GM18517 (cell line): ENCODE data around the gene CUX1.

Experiments used
- ATAC-seq: cut with Tn5 transposase; IDR thresholded peaks from one replicate; pipeline ENCODE4 v1.9.1; 2021; ENCODE audit warnings: mild to moderate bottlenecking, moderate library complexity; ENCODE audit not compliant: unreplicated experiment

The CUX1 gene

DNA sequence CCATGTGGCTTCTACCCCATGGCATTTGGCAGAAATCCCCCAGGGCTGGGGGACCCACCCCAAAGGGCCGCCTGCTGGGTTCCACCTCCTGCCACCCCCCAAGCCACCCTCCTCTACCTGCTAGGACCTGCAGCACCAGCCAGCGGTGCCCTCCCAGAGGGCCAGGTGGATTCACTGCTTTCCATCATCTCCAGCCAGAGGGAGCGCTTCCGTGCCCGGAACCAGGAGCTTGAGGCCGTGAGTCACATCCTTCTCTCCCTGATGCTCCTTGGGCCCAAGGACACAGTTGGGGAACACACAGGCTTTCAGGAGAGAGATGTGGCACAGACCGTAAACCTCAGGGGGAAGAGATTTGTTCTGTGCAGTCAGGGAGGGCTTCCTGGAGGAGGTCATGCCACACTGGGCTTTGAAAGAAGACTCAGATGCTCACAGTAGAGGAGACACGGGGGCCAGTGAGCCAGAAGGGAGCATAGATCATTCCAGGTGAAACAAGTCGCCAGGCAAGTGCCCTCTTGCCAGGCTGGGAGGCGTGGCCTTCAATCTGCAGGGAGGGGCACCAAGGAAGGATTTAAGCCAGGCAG, 457.8 kb downstream of the CUX1 start:
- no peak for ATAC-seq

DNA sequence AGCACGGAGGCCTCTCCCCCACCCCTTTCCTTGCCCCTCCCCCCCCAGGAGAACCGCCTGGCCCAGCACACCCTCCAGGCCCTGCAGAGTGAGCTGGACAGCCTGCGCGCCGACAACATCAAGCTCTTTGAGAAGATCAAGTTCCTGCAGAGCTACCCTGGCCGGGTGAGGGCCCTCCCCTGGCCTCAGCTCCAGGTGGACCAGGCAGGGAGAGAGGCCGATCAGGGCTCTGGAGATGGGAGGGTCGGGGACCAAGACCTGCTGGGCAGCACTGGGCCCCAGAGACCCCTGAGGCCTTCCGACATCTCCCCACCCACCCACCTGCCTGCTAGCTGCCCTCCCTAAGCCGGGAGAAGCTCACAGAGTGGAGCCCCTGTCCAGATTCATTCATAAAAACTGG, 460.5 kb downstream of the CUX1 start:
- no peak for ATAC-seq

DNA sequence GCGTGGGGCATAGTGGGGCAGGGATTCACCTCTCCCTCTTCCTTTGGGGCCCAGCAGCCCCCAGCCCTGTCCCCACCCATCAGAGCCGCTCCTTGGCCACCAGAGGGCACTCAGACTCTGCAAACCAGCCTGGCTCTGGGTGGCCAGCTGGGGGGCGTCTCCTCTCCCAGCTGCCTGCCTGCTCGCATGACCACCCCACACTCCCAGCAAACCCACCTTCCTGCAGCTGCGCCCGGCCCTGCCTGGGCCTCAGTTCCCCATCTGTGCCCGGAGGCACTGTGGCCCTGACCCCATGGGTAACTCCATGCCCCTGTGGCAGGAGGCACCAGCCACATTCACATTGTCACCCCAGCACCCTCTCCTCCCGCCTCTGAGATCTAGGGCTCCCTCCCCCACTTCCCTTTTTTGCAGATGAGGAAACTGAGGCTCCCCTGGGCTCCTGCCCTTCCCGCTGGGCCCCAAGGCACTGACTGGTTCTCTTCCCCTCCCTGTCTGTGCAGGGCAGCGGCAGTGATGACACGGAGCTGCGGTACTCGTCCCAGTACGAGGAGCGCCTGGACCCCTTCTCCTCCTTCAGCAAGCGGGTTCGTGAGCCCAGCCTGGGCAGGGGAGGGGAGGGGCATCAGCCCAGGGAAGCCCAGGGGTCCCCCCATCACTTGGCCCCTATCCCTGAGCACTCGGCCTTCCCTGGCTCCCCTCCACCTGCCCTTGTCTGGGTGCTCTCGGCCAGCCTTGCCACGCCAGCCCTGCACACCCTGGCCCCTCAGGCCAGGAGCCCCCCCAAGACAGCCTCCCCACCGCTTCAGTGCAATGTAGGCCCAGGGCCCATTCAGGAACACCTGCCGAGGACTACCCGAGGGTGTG, 462.3 kb downstream of the CUX1 start:
- ATAC-seq, result peak; percentile 47

DNA sequence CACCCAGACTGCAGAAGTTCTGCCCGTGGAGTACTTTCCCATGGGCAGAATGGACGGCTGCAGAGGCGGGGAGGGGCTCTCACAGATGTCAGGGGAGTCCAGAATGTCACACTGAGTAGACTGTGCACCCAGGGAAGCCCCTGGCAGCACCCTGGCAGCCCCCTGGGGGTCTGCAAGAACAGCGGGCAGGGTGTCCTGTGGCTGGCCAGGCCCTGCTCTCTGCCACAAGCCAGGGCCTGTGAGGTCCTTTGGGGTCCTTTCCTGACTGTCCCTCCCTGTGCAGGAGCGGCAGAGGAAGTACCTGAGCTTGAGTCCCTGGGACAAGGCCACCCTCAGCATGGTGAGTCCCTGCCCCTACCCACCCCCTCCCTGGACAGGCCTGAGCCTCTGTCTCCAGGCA, 463.1 kb downstream of the CUX1 start:
- ATAC-seq, result no peak

DNA sequence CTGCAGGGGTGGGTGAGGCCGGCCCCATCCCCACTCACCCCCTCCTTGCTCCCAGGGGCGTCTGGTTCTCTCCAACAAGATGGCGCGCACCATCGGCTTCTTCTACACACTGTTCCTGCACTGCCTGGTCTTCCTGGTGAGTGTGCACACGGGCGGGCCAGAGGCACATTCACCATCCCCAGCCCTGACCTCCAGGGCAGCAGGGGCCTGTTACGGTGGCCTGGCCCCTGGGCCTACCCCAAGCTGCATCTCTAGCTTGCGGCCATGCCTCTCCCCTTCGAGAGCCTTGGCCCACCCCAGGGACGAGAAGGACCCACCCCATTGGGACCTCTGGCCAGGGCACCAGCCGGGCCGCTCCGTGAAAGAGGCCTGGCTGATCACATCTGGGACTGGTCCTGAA, 464.4 kb downstream of the CUX1 start:
- no peak for ATAC-seq

DNA sequence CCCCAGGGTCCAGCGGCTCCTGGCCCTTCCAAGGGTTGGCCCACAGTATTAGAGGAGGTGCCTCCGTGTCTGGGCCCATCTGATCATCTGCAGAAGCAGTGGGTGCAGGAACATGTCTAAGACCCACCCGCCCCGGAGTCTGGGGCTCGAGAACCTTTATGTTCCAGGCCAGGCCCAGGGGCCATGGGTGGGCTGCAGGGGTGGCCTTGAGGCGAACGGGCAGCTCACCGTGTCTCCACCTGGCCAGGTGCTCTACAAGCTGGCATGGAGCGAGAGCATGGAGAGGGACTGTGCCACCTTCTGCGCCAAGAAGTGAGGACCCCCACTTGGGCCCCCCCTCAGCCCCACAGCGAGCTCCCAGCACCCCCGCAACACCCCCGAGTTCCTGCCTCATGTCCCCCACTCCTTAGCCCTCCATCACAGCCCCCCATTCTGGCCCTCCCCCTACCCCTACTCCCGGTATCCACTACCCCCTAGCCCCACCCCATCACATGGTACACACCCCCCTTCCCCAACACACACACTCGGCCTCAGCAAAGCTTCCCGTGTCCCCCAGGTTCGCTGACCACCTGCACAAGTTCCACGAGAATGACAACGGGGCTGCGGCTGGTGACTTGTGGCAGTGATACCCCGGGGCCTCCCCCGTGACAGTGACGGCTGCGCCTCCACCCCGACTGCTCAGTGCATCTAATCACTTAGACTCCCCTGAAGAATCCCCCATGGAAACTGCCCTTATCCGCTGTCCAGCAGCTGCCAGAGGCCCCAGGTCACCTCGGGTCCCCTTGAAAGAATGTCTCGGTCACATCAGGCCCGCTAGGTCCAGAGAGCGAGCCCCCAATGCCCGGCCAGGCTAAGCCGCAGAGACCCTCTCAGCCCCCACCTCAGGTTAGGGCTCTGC, 465.3 kb downstream of the CUX1 start:
- ATAC-seq, result no peak

DNA sequence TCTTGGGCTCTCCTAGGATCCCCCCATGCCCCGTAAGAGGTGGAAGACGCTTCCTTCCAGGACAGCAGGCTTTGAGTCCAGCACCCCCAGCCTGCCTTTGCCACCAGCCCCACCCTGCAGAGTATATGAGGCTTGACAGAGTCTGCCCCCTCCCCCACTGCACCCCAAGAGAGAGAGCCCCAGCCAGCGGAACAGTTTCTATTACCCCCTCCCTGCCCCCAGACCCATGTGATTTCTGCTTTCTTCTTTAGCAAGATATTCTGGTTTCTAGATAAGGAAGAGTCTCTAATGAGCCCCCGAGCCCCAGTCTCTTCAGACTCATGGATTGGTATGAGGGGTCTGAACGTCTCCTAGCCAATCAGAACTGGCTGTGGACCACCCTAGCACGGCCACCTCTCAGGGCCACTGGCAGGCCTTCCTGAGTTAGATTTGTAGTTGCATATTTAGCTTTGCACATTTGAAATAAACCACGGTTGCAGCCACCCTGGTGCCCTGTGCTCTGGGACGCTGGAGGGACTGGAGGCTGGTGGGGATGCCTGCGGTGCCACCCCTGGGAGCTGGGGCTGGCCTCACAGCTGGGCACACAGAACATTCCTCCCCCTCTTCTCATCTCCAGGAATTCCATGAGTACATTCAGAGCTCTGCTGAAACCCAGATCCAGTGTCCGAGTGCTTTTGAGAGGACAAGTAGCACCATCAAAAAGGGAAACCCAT, 466.2 kb downstream of the CUX1 start:
- ATAC-seq, result no peak

DNA sequence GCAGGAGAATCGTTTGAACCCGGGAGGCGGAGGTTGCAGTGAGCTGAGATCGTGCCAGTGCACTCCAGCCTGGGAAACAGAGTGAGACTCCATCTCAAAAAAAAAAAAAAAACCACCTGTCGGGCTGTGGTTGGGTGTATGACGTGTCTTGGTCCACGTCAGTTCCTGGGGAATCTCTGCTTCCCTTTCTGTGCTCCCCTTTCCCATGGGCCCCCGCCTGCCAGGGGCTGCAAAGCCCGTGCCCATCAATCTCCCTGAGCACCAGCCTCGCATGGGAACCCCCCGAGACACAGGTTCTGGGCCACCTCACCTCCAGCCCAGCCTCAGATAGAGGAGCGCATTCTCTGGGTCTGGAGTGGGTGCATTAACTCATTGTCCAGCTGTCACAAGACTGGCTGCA, 467.0 kb downstream of the CUX1 start:
- no peak for ATAC-seq

DNA sequence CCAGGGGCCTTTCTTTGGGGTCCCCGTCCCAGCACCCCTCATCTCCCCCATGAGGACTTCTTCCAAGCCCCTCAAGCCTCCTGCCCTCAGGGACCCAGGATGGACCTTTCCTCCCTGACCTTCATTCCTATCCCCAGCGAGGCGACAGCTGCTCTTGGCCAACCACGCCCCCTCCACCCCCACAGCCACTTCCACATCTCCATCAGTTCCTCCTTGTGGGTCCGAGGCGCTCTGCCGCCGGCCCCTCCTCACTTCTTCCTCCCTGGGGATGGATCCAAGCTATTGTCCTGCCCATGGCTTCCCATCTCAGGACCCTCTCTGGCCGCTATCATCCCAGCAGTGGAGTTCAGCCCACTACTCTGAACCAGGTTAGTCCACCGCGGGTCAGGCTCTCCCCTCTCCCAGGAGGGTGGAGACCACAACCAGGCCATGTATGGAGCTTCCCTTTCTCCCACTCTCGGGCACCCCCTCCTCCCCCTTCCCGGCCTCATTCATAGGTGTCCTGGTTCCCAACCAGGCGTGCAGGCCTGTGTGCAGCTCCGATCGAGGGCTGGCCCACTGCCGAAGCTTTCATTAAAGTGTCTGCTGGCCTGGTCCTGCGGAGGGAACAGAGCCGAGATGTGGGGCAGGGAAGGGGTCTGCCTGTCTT, 467.6 kb downstream of the CUX1 start:
- ATAC-seq, result no peak

DNA sequence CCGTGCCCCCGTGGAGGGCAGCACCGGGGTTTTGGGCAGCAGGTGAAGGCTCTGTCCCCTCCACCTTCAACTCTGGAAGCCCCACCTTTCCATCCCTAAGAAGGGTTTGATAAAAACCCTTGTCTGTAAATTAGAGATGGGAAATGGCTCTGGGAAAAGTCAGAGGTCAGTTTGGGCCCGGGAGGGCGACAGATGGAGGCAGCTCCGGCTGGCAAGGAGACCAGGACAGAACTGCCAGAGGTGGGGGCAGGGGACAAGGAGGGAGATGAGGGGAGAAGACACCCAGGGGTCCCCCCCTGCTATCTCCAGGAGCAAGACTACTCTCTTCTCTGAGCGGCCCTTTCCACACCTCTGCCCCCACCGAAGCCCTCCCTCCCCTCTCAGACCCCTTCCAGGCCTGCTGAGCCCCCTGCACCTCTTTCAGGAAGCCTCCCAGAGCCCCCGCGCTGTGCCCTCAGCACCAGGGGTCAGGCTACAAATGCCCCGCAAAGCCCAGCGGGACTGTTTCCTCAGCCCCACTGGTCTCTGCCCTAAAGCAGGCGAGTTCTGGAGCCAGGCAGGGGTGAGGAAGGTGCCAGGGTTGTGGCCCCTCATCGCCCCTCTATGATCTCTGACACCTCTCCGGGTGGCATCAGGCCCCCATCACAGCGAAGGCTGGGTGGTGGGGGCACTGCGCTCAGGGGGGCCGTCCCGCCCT, 468.3 kb downstream of the CUX1 start:
- ATAC-seq, result no peak

DNA sequence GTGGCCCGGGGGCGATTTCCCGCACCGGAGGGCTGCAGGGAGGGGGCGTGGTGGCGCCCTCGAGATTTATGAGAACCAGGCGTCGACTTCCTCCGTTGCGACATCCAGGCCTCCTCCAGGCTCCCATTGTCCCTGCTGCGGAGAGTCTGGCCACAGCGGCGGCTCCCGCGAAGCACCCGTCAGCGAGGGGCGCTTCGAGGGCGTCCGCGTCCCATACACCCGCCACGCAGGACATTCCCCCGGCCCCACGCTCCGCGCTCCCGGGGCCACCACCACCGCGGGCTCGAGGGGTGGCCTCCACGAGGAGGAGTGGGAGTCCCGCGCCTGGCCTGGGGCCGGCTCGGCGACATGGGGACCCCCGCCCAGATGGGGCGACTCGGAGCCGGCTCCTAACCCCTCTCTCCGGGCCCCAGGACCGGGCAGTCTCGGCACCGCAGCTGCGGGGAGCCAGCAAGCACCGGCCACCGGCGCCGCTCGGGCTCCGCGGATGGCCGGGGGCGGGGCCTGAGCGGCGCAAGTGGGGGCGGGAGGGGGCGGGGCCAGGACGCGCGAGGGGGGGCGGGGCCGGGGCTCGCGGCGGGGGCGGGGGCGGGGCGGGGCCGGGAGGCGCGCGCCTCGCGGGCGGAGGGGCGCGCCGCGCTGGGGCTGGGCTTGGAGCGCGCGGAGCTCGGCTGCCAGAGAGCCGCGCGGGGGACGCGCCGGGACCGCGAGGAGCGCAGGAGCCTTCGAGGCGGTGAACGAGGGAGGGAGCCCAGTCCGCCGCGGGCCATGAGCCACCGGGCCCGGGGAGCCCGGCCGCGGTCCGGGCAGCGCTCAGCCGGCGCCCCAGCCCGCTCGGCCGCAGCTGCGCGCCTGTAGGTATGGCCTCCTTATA, 469.0 kb downstream of the CUX1 start, which contains the start of gene SH2B2:
SH2B2 (plus strand) TSS at position 632 of the 874 bp plus-strand sequence. CDS start 13,683 bp downstream, outside the sequence.
- ATAC-seq, result no peak

DNA sequence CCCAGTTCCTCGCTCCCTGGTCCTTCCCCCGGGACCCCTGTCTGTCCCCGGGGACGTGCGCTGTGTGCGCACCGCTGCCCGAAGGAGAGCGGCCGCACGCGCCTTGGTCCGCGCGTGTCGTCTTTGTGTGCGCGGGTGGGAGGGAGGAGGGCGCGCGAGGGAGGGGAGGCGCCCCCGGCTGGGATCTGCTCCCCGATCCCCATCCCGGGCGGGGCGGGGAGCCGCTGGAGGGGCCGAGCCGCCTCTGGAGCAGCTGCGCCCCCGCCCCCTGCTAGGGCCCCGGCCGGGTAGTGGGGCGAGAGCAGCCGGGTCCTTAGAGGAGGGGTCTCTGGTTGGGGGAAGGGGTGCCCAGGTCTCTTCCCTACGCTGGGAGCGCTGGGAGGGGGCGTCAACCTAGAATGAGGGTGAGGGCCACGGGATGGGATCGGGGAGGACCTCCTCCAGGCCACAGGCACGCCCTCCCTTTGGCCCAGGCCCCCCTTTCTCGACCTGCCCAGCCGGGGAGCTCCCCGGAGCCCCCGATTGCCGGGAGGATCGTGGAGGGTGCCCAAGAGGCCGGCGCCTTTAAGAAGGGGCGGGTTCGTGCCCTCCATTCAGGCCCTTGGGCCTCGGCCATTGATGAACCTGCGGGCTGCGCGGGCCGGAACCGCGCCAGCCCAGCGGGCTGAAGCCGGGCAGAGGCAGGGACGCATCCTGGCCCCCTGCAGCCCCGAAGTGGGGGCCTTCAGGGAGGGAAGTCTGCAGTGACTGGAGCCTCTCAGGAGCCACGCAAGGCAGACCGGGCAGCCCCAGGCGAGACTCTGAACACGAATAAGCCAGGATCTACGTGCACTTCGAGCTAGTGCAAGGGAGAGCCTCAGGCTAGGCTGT, 469.9 kb downstream of the CUX1 start:
- no peak for ATAC-seq

DNA sequence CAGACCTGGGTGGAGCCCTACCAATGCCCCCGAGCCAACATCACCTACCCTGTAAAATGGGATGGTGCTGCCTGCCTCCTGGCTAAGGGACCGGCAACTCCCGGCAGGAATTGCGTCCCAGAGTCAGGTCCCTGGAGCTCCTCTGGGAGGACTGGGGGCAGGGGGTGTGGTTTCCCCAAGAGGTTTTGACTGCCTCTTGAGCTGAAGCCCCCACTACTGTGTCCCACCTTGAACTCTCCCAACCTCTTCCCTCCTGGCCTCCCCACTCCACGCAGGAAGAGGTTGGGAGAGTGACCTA, 470.5 kb downstream of the CUX1 start:
- ATAC-seq, result no peak

DNA sequence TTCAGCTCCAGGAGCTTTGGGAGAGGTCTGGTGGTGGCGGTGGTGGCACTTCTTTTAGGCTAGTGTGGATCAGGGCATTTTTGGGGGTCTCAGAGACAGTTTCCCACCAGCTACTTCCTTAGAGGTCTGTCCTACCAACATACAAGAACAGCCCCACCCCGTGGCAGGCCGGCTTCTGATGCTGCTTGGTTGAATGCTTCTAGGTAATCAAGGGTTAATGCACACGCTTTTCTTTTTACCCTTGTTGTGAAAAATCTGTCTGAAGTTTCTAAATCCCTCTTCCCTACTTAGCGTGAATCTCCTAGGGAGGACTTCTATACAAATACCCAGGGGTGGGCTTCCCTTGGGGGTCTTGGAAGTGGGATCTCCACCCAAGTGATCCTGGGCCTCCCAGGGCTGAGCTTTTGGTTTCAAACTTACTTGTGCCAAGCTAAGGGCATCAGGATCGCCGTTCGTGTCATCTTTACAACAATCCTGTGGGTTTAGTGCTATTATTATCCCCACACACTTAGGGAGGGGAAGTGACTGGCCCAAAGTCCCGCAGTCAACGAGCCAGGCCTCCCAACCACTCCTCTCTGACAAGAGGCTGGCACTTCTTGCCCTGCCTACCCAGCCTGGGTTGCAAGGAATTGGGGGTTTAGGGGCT, 471.0 kb downstream of the CUX1 start:
- ATAC-seq, result no peak

DNA sequence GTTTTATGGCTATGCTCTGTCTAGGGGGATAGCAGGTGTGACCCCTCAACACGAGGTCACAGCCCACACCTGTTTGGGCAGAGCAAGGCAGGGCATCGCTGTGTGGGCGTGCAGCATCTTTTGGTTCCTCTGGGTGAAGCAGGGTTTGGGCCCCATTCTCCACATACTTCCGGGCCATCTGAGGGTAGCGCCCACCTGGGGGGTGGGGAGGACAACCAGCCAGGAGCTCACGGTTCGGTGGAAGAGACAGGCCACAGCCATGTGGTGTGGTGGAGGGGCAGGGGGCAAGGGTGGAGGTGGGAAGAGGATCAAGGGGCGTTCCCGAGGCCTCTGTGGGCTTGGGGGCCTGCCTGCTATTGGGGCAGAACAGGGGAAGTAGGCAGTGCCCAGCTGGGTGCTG, 471.6 kb downstream of the CUX1 start:
- ATAC-seq, result no peak

DNA sequence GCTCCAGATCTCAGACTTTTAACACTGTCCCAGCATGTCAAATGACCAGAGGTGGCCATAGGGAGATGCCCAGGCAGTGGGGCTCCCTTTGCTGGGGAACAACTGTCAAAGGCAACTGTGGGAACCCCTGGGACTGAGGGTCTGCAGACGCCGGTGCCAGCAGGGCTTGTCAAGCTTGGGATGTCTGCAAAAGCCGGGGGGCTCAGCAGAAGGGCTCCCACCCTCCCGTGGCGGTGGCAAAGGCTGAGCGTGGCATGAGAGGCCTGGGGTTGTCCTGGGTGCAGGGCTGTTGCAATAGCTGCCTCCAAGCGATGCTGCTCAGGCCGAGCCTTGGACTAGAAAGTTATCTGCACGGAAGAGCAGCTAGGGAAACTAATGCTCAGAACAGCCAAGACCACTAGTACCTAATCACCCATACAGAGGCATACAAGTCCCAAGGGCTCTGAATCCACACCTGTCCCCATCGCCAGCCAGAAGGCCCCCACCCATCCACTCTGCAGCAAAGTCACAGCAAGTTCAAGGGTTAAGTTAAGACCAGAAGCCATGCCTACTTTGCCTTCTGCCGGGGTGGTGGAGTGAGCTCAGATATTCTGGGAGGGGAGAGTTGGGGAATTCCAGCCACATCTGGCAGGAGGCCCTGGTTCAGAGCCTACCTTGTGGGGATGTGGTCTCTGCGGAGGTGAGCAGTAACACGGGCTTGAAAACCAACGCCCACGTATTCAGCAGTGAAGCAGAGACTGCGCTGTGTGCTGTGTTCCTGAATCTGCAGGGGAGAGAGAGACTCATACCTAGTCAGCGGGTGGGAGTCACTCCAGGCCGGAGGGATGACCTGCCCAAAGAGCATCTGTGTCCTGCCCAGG, 473.9 kb downstream of the CUX1 start:
- ATAC-seq, result peak; percentile 40

DNA sequence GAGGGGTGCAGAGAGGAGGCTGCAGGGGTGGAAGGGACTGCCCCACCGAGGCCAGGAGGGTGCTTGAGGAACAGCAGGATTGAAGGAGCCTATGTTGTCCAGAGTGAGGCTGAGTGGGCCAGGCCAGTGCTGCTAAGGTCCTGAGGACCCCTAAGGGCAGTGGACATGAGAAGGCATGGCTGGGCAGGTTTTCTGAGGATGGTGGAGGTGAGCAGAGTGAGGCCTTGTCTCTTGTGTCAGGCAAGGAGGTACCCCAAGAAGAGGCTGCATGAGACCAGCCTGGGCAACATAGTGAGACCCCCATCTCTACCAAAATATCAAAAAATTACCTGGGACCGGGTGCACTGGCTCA, 474.5 kb downstream of the CUX1 start:
- ATAC-seq, result no peak
